Measurements from ENCODE around the gene SEC14L5. TPM values are rescaled to one million over a fixed set of nuclear protein-coding genes. Genes with fewer than 3 reads are reported as not detected.

Gene SEC14L5
- total RNA-seq, 1 donor from 2014 or later, result 0.05 TPM

DNA sequence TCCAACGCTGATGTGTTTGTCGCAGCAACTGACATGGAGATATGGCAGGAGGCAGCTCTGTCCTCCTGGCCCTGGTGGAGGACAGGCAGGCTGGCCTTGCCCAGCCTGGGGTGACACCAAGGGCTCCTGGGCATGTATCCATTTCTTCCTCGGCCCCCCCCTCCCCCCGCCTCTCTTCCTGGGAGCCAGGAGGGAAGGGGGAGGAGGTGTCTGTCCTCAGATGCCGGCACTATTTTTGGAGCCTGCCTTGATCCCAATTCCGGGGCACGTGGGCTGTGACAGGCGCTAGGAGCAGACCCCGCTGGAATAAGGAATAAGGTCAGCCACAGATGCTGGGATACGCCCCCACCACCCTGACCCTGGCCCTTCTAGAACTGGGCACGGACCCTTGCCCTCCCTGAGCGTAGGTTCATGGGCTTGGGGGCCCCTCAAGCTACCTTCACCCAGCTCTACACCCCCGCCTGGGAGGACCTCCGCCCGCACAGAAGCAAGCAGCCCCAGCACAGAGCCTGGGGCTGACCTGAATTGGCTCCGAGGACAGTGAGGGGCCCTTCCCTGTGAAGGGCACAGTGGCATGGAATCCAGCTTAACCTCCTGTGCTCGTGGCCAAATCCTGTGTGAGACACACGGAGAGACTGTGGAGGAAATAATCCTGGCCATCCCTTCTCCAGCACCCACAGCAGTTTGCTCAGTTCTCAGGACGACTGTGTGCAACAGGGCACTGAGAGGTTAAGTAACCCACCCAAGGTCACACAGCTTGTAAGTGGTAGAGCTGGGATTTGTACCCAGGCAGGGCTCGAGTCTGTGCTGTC is 24.1 kb downstream of the SEC14L5 start:
- no peak overlapping the region for H3K27ac Mint-ChIP-seq (ENCODE audit: unreplicated experiment)
- peaks cover 1% of the 10 kb centered on the region for H3K27me3 Mint-ChIP-seq (ENCODE audit: unreplicated experiment)
- DNase-seq (ENCODE audit: low spot score), result no peak
- H3K9me3 Mint-ChIP-seq (ENCODE audit: unreplicated experiment), result no peaks in the 10 kb centered on the region
- TF ChIP-seq CTCF (IDR thresholded peaks at IDR 0.05; ENCODE audit: unreplicated experiment), result no peak
- no peak overlapping the region for H3K4me3 Mint-ChIP-seq (ENCODE audit: unreplicated experiment)
- no peaks in the 10 kb centered on the region for H3K4me1 Mint-ChIP-seq (ENCODE audit: unreplicated experiment)
- H3K36me3 Mint-ChIP-seq (ENCODE audit: low read depth, unreplicated experiment), result no peaks in the 10 kb centered on the region

- no peaks in the 10 kb centered on the region for H3K9me3 Mint-ChIP-seq (ENCODE audit: unreplicated experiment)
- H3K27ac Mint-ChIP-seq (ENCODE audit: unreplicated experiment), result no peak overlapping the region
- no peak for DNase-seq (ENCODE audit: low spot score)
- H3K36me3 Mint-ChIP-seq (ENCODE audit: low read depth, unreplicated experiment), result no peaks in the 10 kb centered on the region
- H3K4me3 Mint-ChIP-seq (ENCODE audit: unreplicated experiment), result no peak overlapping the region
- no peaks in the 10 kb centered on the region for H3K4me1 Mint-ChIP-seq (ENCODE audit: unreplicated experiment)
- peaks cover 4% of the 10 kb centered on the region for H3K27me3 Mint-ChIP-seq (ENCODE audit: unreplicated experiment)
- no peak for TF ChIP-seq CTCF (IDR thresholded peaks at IDR 0.05; ENCODE audit: unreplicated experiment)
Measured at GRCh38 chr16:4984174-4984990, 26.3 kb downstream of the SEC14L5 start.

DNA sequence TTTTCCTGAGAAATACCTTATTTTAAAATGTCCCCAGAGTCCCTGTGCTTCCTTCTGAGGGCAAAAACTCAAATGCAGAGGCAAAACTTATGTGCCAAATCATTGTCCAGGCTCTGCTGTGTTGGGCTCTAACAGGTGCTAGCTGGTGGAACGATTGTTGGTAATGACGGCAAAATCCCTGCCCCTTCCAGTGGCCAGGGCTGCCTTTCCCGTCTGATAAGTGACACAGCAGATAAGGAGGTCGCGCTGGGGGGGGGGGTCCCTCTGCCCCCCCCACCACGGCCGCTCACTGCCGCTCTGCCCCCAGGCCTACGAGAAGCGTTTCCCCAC is 29.1 kb downstream of the SEC14L5 start:
- H3K4me3 Mint-ChIP-seq (ENCODE audit: unreplicated experiment), result no peak overlapping the region

DNA sequence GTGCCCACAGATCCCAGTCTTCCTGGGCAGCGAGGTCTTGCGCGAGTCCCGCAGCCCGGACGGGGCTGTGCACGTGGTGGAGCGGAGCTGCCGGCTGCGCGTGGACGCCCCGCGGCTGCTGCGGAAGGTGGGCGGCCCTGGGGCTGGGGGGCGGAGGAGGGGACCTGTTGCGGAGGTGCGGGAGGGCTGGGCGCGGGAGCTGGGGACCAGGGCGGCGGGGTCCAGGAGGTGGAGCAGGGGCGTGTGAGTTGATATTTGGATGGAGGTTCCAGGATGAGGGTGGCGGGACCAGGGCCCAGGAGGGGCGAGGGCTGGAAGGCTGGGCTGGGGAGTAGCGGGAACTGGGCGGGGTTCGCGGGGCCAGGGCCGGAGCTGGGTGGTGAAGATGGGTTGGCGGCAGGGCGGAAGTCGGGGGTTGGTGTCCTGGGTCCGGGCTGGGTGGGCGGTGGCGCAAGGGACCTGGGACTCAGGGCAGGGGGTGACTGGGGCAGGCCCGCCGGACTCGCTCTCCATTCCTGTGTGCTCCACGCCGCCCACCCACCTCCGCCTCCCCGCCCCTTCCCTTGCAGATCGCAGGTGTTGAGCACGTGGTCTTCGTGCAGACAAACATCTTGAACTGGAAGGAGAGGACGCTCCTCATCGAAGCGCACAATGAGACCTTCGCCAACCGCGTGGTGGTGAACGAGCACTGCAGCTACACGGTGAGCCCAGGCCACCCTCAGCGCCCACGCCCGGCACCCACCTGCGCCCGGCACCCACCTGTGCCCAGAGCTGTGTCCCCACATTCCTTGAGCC is 29.6 kb downstream of the SEC14L5 start:
- H3K27me3 Mint-ChIP-seq (ENCODE audit: unreplicated experiment), result peaks cover 2% of the 10 kb centered on the region
- no peak for TF ChIP-seq CTCF (IDR thresholded peaks at IDR 0.05; ENCODE audit: unreplicated experiment)
- no peak overlapping the region for H3K27ac Mint-ChIP-seq (ENCODE audit: unreplicated experiment)
- no peaks in the 10 kb centered on the region for H3K4me1 Mint-ChIP-seq (ENCODE audit: unreplicated experiment)
- H3K9me3 Mint-ChIP-seq (ENCODE audit: unreplicated experiment), result no peaks in the 10 kb centered on the region
- H3K36me3 Mint-ChIP-seq (ENCODE audit: low read depth, unreplicated experiment), result no peaks in the 10 kb centered on the region
- no peak for DNase-seq (ENCODE audit: low spot score)
- H3K4me3 Mint-ChIP-seq (ENCODE audit: unreplicated experiment), result peak overlapping the region; percentile 62

More for the DNA sequence above, 29.1 kb downstream of the SEC14L5 start:
- Mint-ChIP-seq H3K27ac (ENCODE audit: unreplicated experiment) (no peak overlapping the region), H3K27me3 (ENCODE audit: unreplicated experiment) (peaks cover 2% of the 10 kb centered on the region), H3K9me3 (ENCODE audit: unreplicated experiment) (no peaks in the 10 kb centered on the region), H3K4me1 (ENCODE audit: unreplicated experiment) (no peaks in the 10 kb centered on the region), H3K36me3 (ENCODE audit: low read depth, unreplicated experiment) (no peaks in the 10 kb centered on the region)
- DNase-seq (ENCODE audit: low spot score), result no peak
- no peak for TF ChIP-seq CTCF (IDR thresholded peaks at IDR 0.05; ENCODE audit: unreplicated experiment)

All from endothelial cell (in vitro differentiated cells).